ENCODE data around the gene NMNAT1.
A peak's percentile ranks its signal among the peaks of the same experiment; 100 is the strongest.

The NMNAT1 gene

GRCh38 chr1:9942939-9943788 lies at the start of gene NMNAT1, which contains the start of gene LZIC:
NMNAT1 (plus strand) TSS chr1:9943475; CDS start chr1:9972074, 28,599 bp downstream.
LZIC (minus strand) TSS chr1:9943391; CDS start chr1:9936619, 6,772 bp downstream.
- H3K9me3 ChIP-seq (ENCODE audit: control insufficient read depth in 1 of 2, low read length in 2 of 2): no peaks in the 10 kb centered on the region
- H3K27ac ChIP-seq (ENCODE audit: low read depth, low read length): peak within 1 kb of the TSS; percentile 86
- no peaks in the 10 kb centered on the region for H3K27me3 ChIP-seq (ENCODE audit: control insufficient read depth in 1 of 2, insufficient read depth in 2 of 2, low read length in 2 of 2)
- H3K36me3 ChIP-seq (ENCODE audit: control insufficient read depth in 1 of 2, insufficient read depth in 2 of 2, low read length in 2 of 2): peaks cover 0 to 11% of the 10 kb centered on the region in 2 donors
- H3K4me1 ChIP-seq (ENCODE audit: control insufficient read depth in 1 of 2, insufficient read depth in 2 of 2, low read length in 2 of 2): peaks cover 0 to 16% of the 10 kb centered on the region in 2 donors
- peak within 1 kb of the TSS; percentile 94 to 100 for H3K9ac ChIP-seq (ENCODE audit: low read depth in 1 of 2, low read length in 2 of 2)
- peak within 1 kb of the TSS; percentile 94 to 100 for H3K4me3 ChIP-seq (ENCODE audit: low read depth in 1 of 2, low read length in 2 of 2)

- no peaks in the 10 kb centered on the region for H3K9me3 ChIP-seq (ENCODE audit: control insufficient read depth in 1 of 2, low read length in 2 of 2)
- no peak overlapping the region for H3K9ac ChIP-seq (ENCODE audit: low read depth in 1 of 2, low read length in 2 of 2)
- no peaks in the 10 kb centered on the region for H3K27me3 ChIP-seq (ENCODE audit: control insufficient read depth in 1 of 2, insufficient read depth in 2 of 2, low read length in 2 of 2)
- H3K4me3 ChIP-seq (ENCODE audit: low read depth in 1 of 2, low read length in 2 of 2): no peak overlapping the region
- peaks cover 0 to 21% of the 10 kb centered on the region in 2 donors for H3K4me1 ChIP-seq (ENCODE audit: control insufficient read depth in 1 of 2, insufficient read depth in 2 of 2, low read length in 2 of 2)
- H3K36me3 ChIP-seq (ENCODE audit: control insufficient read depth in 1 of 2, insufficient read depth in 2 of 2, low read length in 2 of 2): peaks cover 0 to 4% of the 10 kb centered on the region in 2 donors
- no peak overlapping the region for H3K27ac ChIP-seq (ENCODE audit: low read depth, low read length)
These were observed 49.2 kb upstream of the NMNAT1 start for GRCh38 chr1:9894115-9894514.

- H3K9ac ChIP-seq (ENCODE audit: low read depth in 1 of 2, low read length in 2 of 2): peak overlapping the region; percentile 18 to 28
- peak overlapping the region; percentile 44 to 57 for H3K4me3 ChIP-seq (ENCODE audit: low read depth in 1 of 2, low read length in 2 of 2)
- H3K9me3 ChIP-seq (ENCODE audit: control insufficient read depth in 1 of 2, low read length in 2 of 2): no peaks in the 10 kb centered on the region
- H3K36me3 ChIP-seq (ENCODE audit: control insufficient read depth in 1 of 2, insufficient read depth in 2 of 2, low read length in 2 of 2): no peaks in the 10 kb centered on the region
- no peaks in the 10 kb centered on the region for H3K27me3 ChIP-seq (ENCODE audit: control insufficient read depth in 1 of 2, insufficient read depth in 2 of 2, low read length in 2 of 2)
- peaks cover 23 to 28% of the 10 kb centered on the region in 2 donors for H3K4me1 ChIP-seq (ENCODE audit: control insufficient read depth in 1 of 2, insufficient read depth in 2 of 2, low read length in 2 of 2)
- H3K27ac ChIP-seq (ENCODE audit: low read depth, low read length): peak overlapping the region; percentile 45
These were observed 42.9 kb upstream of the NMNAT1 start for GRCh38 chr1:9900142-9901043.

- Histone ChIP-seq H3K36me3 (ENCODE audit: control insufficient read depth in 1 of 2, insufficient read depth in 2 of 2, low read length in 2 of 2) (no peaks in the 10 kb centered on the region), H3K9me3 (ENCODE audit: control insufficient read depth in 1 of 2, low read length in 2 of 2) (no peaks in the 10 kb centered on the region), H3K9ac (ENCODE audit: low read depth in 1 of 2, low read length in 2 of 2) (peak overlapping the region; percentile 28 to 32), H3K27ac (ENCODE audit: low read depth, low read length) (no peak overlapping the region), H3K27me3 (ENCODE audit: control insufficient read depth in 1 of 2, insufficient read depth in 2 of 2, low read length in 2 of 2) (no peaks in the 10 kb centered on the region), H3K4me1 (ENCODE audit: control insufficient read depth in 1 of 2, insufficient read depth in 2 of 2, low read length in 2 of 2) (peaks cover 23 to 28% of the 10 kb centered on the region in 2 donors), H3K4me3 (ENCODE audit: low read depth in 1 of 2, low read length in 2 of 2) (peak overlapping the region in 1 of 2 donors; percentile 44)
These were observed 41.9 kb upstream of the NMNAT1 start for GRCh38 chr1:9901148-9902059.

- no peaks in the 10 kb centered on the region for H3K27me3 ChIP-seq (ENCODE audit: control insufficient read depth in 1 of 2, insufficient read depth in 2 of 2, low read length in 2 of 2)
- H3K4me3 ChIP-seq (ENCODE audit: low read depth in 1 of 2, low read length in 2 of 2): no peak overlapping the region
- peaks cover 23 to 28% of the 10 kb centered on the region in 2 donors for H3K4me1 ChIP-seq (ENCODE audit: control insufficient read depth in 1 of 2, insufficient read depth in 2 of 2, low read length in 2 of 2)
- H3K9me3 ChIP-seq (ENCODE audit: control insufficient read depth in 1 of 2, low read length in 2 of 2): no peaks in the 10 kb centered on the region
- H3K9ac ChIP-seq (ENCODE audit: low read depth in 1 of 2, low read length in 2 of 2): no peak overlapping the region
- no peak overlapping the region for H3K27ac ChIP-seq (ENCODE audit: low read depth, low read length)
- H3K36me3 ChIP-seq (ENCODE audit: control insufficient read depth in 1 of 2, insufficient read depth in 2 of 2, low read length in 2 of 2): no peaks in the 10 kb centered on the region
These were observed 41.2 kb upstream of the NMNAT1 start for GRCh38 chr1:9902060-9902452.

- no peak overlapping the region for H3K27ac ChIP-seq (ENCODE audit: low read depth, low read length)
- no peaks in the 10 kb centered on the region for H3K27me3 ChIP-seq (ENCODE audit: control insufficient read depth in 1 of 2, insufficient read depth in 2 of 2, low read length in 2 of 2)
- no peaks in the 10 kb centered on the region for H3K9me3 ChIP-seq (ENCODE audit: control insufficient read depth in 1 of 2, low read length in 2 of 2)
- no peaks in the 10 kb centered on the region for H3K36me3 ChIP-seq (ENCODE audit: control insufficient read depth in 1 of 2, insufficient read depth in 2 of 2, low read length in 2 of 2)
- H3K4me3 ChIP-seq (ENCODE audit: low read depth in 1 of 2, low read length in 2 of 2): no peak overlapping the region
- H3K4me1 ChIP-seq (ENCODE audit: control insufficient read depth in 1 of 2, insufficient read depth in 2 of 2, low read length in 2 of 2): peaks cover 28 to 36% of the 10 kb centered on the region in 2 donors
- H3K9ac ChIP-seq (ENCODE audit: low read depth in 1 of 2, low read length in 2 of 2): no peak overlapping the region
These were observed 39.3 kb upstream of the NMNAT1 start for GRCh38 chr1:9903801-9904527.

GRCh38 chr1:9904596-9904995 lies 38.7 kb upstream of the NMNAT1 start:
- Histone ChIP-seq H3K36me3 (ENCODE audit: control insufficient read depth in 1 of 2, insufficient read depth in 2 of 2, low read length in 2 of 2) (no peaks in the 10 kb centered on the region), H3K4me3 (ENCODE audit: low read depth in 1 of 2, low read length in 2 of 2) (no peak overlapping the region), H3K9ac (ENCODE audit: low read depth in 1 of 2, low read length in 2 of 2) (no peak overlapping the region), H3K27ac (ENCODE audit: low read depth, low read length) (no peak overlapping the region), H3K4me1 (ENCODE audit: control insufficient read depth in 1 of 2, insufficient read depth in 2 of 2, low read length in 2 of 2) (peaks cover 33 to 42% of the 10 kb centered on the region in 2 donors), H3K27me3 (ENCODE audit: control insufficient read depth in 1 of 2, insufficient read depth in 2 of 2, low read length in 2 of 2) (no peaks in the 10 kb centered on the region), H3K9me3 (ENCODE audit: control insufficient read depth in 1 of 2, low read length in 2 of 2) (no peaks in the 10 kb centered on the region)

- Histone ChIP-seq H3K27ac (ENCODE audit: low read depth, low read length) (no peak overlapping the region), H3K4me1 (ENCODE audit: control insufficient read depth in 1 of 2, insufficient read depth in 2 of 2, low read length in 2 of 2) (peaks cover 33 to 39% of the 10 kb centered on the region in 2 donors), H3K9ac (ENCODE audit: low read depth in 1 of 2, low read length in 2 of 2) (no peak overlapping the region)
These were observed 38.3 kb upstream of the NMNAT1 start for GRCh38 chr1:9905010-9905409.

GRCh38 chr1:9906466-9906865 lies 36.8 kb upstream of the NMNAT1 start:
- H3K9ac ChIP-seq (ENCODE audit: low read depth in 1 of 2, low read length in 2 of 2): no peak overlapping the region

More at GRCh38 chr1:9905010-9905409, 38.3 kb upstream of the NMNAT1 start:
- no peaks in the 10 kb centered on the region for H3K36me3 ChIP-seq (ENCODE audit: control insufficient read depth in 1 of 2, insufficient read depth in 2 of 2, low read length in 2 of 2)
- H3K27me3 ChIP-seq (ENCODE audit: control insufficient read depth in 1 of 2, insufficient read depth in 2 of 2, low read length in 2 of 2): no peaks in the 10 kb centered on the region
- H3K9me3 ChIP-seq (ENCODE audit: control insufficient read depth in 1 of 2, low read length in 2 of 2): no peaks in the 10 kb centered on the region
- H3K4me3 ChIP-seq (ENCODE audit: low read depth in 1 of 2, low read length in 2 of 2): no peak overlapping the region

More at GRCh38 chr1:9906466-9906865, 36.8 kb upstream of the NMNAT1 start:
- no peak overlapping the region for H3K27ac ChIP-seq (ENCODE audit: low read depth, low read length)
- no peak overlapping the region for H3K4me3 ChIP-seq (ENCODE audit: low read depth in 1 of 2, low read length in 2 of 2)
- no peaks in the 10 kb centered on the region for H3K27me3 ChIP-seq (ENCODE audit: control insufficient read depth in 1 of 2, insufficient read depth in 2 of 2, low read length in 2 of 2)
- H3K4me1 ChIP-seq (ENCODE audit: control insufficient read depth in 1 of 2, insufficient read depth in 2 of 2, low read length in 2 of 2): peaks cover 27 to 34% of the 10 kb centered on the region in 2 donors
- no peaks in the 10 kb centered on the region for H3K9me3 ChIP-seq (ENCODE audit: control insufficient read depth in 1 of 2, low read length in 2 of 2)
- H3K36me3 ChIP-seq (ENCODE audit: control insufficient read depth in 1 of 2, insufficient read depth in 2 of 2, low read length in 2 of 2): no peaks in the 10 kb centered on the region

Data from duodenal mucosa (tissue), 2 donors.